ENCODE results near the gene ANXA11.
"Not testable (repeated sequence)": the region's sequence is repeated elsewhere in the genome, so short reads cannot be mapped to it uniquely, and the experiment has no call there.

GRCh38 chr10:80244371-80244770 is 39.0 kb upstream of the ANXA11 start:
- TF ChIP-seq CTCF, POLR2A (IDR thresholded peaks at IDR 0.05): not testable (repeated sequence)
